SHP77 (cell line): ENCODE measurements around the gene NPPC.
"Not testable (repeated sequence)": the region's sequence is repeated elsewhere in the genome, so short reads cannot be mapped to it uniquely, and the experiment has no call there.

Source experiments
- DNase-seq, 2 experiments: peaks; one replicate each; lab custom pipeline; 2025; lab: John Stamatoyannopoulos, UW

The NPPC gene

DNA sequence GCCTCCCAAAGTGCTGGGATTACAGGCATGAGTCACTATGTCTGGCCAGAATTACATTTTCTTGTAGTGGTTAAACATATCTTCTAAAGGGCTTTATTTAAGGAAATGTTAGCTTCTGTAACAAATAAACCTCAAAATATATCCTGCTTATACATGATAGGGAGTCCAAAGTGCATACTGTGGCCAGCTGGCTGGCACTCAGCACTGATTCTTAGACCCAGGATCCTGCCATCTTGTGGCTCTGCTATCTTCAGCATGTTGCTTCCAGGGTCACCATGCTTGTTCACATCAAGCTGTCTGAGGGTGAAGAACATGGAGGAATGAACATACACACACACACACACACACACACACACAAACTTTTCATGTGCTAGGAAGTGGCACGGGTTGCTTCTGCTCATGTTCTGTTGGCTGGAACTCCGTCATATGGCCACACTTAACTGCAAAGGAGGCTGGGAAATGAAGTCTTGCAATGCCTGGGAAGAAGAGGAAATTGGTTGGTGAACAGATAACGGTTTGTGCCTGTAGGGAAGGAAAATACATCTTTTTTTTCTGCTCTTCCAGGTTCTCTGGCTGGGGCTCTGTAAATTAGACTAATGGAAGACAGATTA lies 40.0 kb downstream of the NPPC start:
- no peak for DNase-seq

DNA sequence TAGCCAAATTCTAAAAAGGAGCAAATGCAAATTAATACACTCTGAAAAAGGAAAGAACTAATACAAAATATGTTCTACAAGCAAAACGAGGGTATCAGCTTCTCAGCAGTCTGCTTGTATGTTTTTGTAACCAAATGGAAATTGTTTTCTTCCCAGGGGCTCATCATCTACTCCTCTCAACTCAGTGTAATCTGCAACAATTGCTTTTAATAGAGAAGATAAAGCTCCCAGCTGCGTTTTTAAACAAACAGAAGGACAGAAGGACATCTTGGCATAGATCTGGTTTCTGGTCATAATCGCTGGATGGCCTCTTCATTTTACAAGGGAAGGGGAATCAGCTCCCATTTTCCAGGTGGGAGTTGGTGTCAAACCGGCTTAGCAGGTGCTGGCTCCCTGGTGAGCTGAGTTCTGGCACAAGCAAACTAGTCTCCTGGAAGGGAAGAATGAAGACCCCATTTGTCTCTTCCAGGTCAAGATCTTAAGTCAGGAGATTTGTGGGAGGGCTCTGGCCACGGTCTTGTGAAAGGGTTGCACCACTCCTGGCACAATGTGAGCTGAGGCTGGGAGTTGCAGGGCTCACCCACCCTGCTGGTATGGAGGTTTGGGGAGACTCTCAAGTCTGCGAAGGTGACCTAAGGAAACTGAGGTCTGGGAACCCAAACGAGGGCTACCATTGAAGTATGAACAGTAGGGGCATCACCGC lies 41.6 kb downstream of the NPPC start:
- no peak for DNase-seq

DNA sequence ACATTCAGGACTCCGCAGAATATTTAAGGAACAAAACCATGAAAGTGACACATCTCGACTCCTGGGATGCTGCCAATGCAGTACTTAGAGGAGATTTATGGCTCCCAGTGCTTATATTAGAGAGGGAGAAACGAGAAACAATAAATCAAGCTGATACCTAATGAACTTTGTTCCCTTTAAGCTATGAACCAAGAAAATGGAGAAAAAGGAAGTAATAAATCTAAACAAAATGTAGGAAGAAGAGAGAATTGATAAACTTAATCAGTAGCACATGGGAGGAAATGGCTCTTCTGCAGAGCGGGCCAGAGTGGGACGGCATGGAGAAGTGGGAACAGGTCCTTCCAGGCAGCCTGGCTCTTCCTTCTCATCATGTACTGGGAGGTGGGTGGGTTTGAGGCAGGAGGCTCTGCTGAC lies 42.7 kb downstream of the NPPC start:
- no peak for DNase-seq

DNA sequence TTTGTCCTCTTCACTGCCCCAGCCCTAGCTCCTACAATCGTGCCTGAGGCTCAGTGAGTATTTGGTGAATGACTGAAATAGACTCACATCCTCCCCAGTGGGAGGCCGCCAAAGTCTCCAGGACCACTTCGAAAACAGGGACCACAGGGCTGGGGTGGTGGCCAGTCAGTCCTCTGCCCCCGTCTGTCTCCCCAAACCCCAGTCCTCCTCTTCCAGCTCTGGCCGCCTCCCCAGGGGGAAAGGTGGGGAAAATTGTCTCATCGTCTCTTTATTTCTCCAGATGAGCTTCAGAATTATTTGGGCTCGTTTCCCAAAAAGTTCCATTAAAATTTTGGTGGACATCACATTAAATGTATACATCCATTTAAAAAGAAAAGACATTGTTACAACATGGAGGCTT lies 43.5 kb downstream of the NPPC start:
- no peak for DNase-seq

- not testable (repeated sequence) for DNase-seq
Observed at GRCh38 chr2:231880371-231880770, 45.8 kb downstream of the NPPC start.

DNA sequence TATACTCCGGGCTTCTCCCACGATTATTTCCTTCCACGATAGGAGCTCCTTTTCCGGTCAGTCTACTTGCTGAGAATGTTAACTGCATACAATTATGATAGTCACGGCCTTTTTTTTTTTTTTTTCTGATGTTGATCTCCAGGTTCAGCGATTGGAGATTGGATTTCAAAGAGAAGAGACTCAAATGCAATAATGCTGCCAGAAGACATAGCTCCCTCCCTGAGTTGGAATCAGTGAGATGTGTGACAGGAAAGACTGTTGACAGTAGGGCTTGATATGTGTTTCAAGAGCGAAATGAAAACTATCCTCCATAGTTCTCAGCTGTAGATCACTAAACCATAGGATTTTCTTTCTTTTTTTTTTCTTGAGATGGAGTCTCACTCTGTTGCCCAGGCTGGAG lies 47.0 kb downstream of the NPPC start:
- DNase-seq, result no peak

- DNase-seq, result peak in 1 of 2 experiments; percentile 6
Observed at GRCh38 chr2:231877533-231878456, 48.4 kb downstream of the NPPC start.

DNA sequence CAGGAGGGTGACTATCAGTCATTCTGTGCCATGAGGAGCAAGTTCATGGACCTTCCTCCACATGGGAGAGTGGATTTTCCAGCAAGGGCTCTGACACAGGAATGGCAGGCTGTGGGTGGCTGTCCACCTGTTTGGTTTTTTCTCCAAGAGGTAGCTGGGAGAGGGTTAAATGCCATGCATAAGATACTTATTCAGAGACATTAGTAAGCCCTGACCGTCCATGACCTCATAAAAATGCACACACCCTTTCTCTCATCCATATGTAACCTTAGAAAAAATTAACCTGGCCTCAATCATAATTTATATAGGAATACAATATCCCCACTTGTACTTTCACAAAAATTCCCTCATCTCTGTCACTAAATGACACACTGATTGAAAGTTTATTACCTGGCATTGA lies 51.3 kb downstream of the NPPC start:
- no peak for DNase-seq
